ENCODE data around the gene LINS1. TPM values are rescaled to one million over a fixed set of nuclear protein-coding genes. Genes with fewer than 3 reads are reported as not detected.

LINS1 gene
- total RNA-seq, 2 donors from 2014 or later, result 6.1 to 8.0 TPM

GRCh38 chr15:100533886-100534285 lies 68.1 kb downstream of the LINS1 start:
- H3K9me3 ChIP-seq (ENCODE audit: control insufficient read depth, low read length), result no peaks in the 10 kb centered on the region
- H3K27me3 Mint-ChIP-seq (ENCODE audit: insufficient read depth), result no peaks in the 10 kb centered on the region
- peaks cover 18% of the 10 kb centered on the region for H3K9me3 Mint-ChIP-seq
- no peak overlapping the region for H3K9ac ChIP-seq (ENCODE audit: extremely low read depth, low read length, poor library complexity, severe bottlenecking)
- 83 to 100% methylated on average over 1 of the region's 1 CpG for WGBS, 2 experiments (ENCODE audit: insufficient coverage in 1 of 2, insufficient read length in 1 of 2)
- no peaks in the 10 kb centered on the region for H3K27me3 ChIP-seq (ENCODE audit: control insufficient read depth, insufficient read depth, low read length, poor library complexity, severe bottlenecking)
- no peak overlapping the region for H3K27ac ChIP-seq (ENCODE audit: low read depth, low read length)
- TF ChIP-seq, protein P1, sequence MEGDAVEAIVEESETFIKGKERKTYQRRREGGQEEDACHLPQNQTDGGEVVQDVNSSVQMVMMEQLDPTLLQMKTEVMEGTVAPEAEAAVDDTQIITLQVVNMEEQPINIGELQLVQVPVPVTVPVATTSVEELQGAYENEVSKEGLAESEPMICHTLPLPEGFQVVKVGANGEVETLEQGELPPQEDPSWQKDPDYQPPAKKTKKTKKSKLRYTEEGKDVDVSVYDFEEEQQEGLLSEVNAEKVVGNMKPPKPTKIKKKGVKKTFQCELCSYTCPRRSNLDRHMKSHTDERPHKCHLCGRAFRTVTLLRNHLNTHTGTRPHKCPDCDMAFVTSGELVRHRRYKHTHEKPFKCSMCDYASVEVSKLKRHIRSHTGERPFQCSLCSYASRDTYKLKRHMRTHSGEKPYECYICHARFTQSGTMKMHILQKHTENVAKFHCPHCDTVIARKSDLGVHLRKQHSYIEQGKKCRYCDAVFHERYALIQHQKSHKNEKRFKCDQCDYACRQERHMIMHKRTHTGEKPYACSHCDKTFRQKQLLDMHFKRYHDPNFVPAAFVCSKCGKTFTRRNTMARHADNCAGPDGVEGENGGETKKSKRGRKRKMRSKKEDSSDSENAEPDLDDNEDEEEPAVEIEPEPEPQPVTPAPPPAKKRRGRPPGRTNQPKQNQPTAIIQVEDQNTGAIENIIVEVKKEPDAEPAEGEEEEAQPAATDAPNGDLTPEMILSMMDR (conservative IDR thresholded peaks at IDR 0.05), result no peak
- H3K36me3 ChIP-seq (ENCODE audit: control insufficient read depth, insufficient read depth, low read length), result no peaks in the 10 kb centered on the region
- H3K4me3 Mint-ChIP-seq, result no peak overlapping the region
- peaks cover 2% of the 10 kb centered on the region for H3K4me1 Mint-ChIP-seq
- H3K4me3 ChIP-seq (ENCODE audit: low read length), result no peak overlapping the region
- DNase-seq, result no peak
- H3K27ac Mint-ChIP-seq, result no peak overlapping the region
- no peaks in the 10 kb centered on the region for H3K36me3 Mint-ChIP-seq (ENCODE audit: low read depth)
- H3K4me1 ChIP-seq (ENCODE audit: control insufficient read depth, insufficient read depth, low read length), result no peaks in the 10 kb centered on the region

- Histone ChIP-seq H3K9ac (ENCODE audit: extremely low read depth, low read length, poor library complexity, severe bottlenecking) (no peak overlapping the region), H3K27ac (ENCODE audit: low read depth, low read length) (no peak overlapping the region), H3K9me3 (ENCODE audit: control insufficient read depth, low read length) (no peaks in the 10 kb centered on the region), H3K4me3 (ENCODE audit: low read length) (no peak overlapping the region), H3K27me3 (ENCODE audit: control insufficient read depth, insufficient read depth, low read length, poor library complexity, severe bottlenecking) (no peaks in the 10 kb centered on the region), H3K4me1 (ENCODE audit: control insufficient read depth, insufficient read depth, low read length) (no peaks in the 10 kb centered on the region), H3K36me3 (ENCODE audit: control insufficient read depth, insufficient read depth, low read length) (no peaks in the 10 kb centered on the region)
- Mint-ChIP-seq H3K4me3 (no peak overlapping the region), H3K36me3 (ENCODE audit: low read depth) (no peaks in the 10 kb centered on the region), H3K27me3 (ENCODE audit: insufficient read depth) (peaks cover 2% of the 10 kb centered on the region), H3K9me3 (no peaks in the 10 kb centered on the region), H3K27ac (no peak overlapping the region), H3K4me1 (peaks cover 2% of the 10 kb centered on the region)
- TF ChIP-seq, protein P1 (conservative IDR thresholded peaks at IDR 0.05), result no peak
- WGBS, 2 experiments (ENCODE audit: insufficient coverage in 1 of 2, insufficient read length in 1 of 2), result 88 to 96% methylated on average over 8 to 11 of the region's 11 CpGs
- no peak for DNase-seq
These were observed 70.1 kb downstream of the LINS1 start for GRCh38 chr15:100531823-100532327.

GRCh38 chr15:100531204-100531603 lies 70.8 kb downstream of the LINS1 start:
- H3K4me1 ChIP-seq (ENCODE audit: control insufficient read depth, insufficient read depth, low read length), result no peaks in the 10 kb centered on the region
- Mint-ChIP-seq H3K27me3 (ENCODE audit: insufficient read depth) (peaks cover 2% of the 10 kb centered on the region), H3K9me3 (no peaks in the 10 kb centered on the region), H3K27ac (no peak overlapping the region), H3K4me1 (peaks cover 2% of the 10 kb centered on the region), H3K4me3 (no peak overlapping the region), H3K36me3 (ENCODE audit: low read depth) (no peaks in the 10 kb centered on the region)
- H3K4me3 ChIP-seq (ENCODE audit: low read length), result no peak overlapping the region
- 88 to 91% methylated on average over 3 to 4 of the region's 4 CpGs for WGBS, 2 experiments (ENCODE audit: insufficient coverage in 1 of 2, insufficient read length in 1 of 2)
- H3K9ac ChIP-seq (ENCODE audit: extremely low read depth, low read length, poor library complexity, severe bottlenecking), result no peak overlapping the region
- no peak overlapping the region for H3K27ac ChIP-seq (ENCODE audit: low read depth, low read length)
- H3K36me3 ChIP-seq (ENCODE audit: control insufficient read depth, insufficient read depth, low read length), result no peaks in the 10 kb centered on the region
- DNase-seq, result no peak
- TF ChIP-seq, protein P1 (conservative IDR thresholded peaks at IDR 0.05), result no peak
- no peaks in the 10 kb centered on the region for H3K9me3 ChIP-seq (ENCODE audit: control insufficient read depth, low read length)
- H3K27me3 ChIP-seq (ENCODE audit: control insufficient read depth, insufficient read depth, low read length, poor library complexity, severe bottlenecking), result no peaks in the 10 kb centered on the region
